ENCODE results near the gene CNTN2. TPM values are rescaled to one million over a fixed set of nuclear protein-coding genes. Genes with fewer than 3 reads are reported as not detected.

Gene CNTN2
- total RNA-seq, 1 experiment from 2014 or later: not detected

DNA sequence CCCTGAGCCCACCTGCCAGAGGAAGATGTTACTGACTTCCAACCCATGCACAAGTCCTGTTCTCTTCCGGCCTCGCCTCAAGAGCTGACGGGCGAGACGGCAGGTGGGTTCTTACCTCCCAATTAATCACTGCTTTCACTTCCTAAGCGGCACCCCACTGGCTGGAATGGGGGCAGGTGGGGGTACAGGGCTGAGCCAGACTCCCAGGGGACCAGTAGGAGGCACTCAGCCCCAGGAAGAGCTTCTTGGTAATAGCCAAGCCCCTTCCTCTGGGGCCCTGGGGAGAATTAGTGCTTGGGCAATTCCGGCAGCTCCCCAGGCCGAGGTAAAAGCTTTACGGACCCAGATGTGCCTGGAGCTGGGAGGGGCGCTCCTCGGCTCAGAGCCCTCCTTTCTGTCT lies 9.7 kb downstream of the CNTN2 start:
- H3K4me3 Mint-ChIP-seq (ENCODE audit: low read depth, unreplicated experiment): no peak overlapping the region
- H3K4me1 Mint-ChIP-seq (ENCODE audit: low read depth, unreplicated experiment): no peaks in the 10 kb centered on the region
- intact Hi-C loops (cut with micrococcal nuclease; ENCODE audit: unreplicated experiment): no loop called here
- no peak overlapping the region for H3K27ac Mint-ChIP-seq (ENCODE audit: unreplicated experiment)
- no peak for TF ChIP-seq CTCF (IDR thresholded peaks at IDR 0.05; ENCODE audit: unreplicated experiment)
- H3K36me3 Mint-ChIP-seq (ENCODE audit: insufficient read depth, unreplicated experiment): no peaks in the 10 kb centered on the region
- CTCF ChIA-PET: interaction anchor here (0.6 to 1.5 kb wide), 2 partner anchors 9 to 218 kb away, joined by 4 read pairs; no protein-coding TSS in a partner anchor
- no peaks in the 10 kb centered on the region for H3K9me3 Mint-ChIP-seq (ENCODE audit: low read depth, unreplicated experiment)
- DNase-seq: no peak
- H3K27me3 Mint-ChIP-seq (ENCODE audit: unreplicated experiment): peaks cover 100% of the 10 kb centered on the region
- no TSS peak for BruUV-seq (replicated peaks)

GRCh38 chr1:205053296-205053695 lies 10.3 kb downstream of the CNTN2 start:
- DNase-seq: no peak
- Mint-ChIP-seq H3K27me3 (ENCODE audit: unreplicated experiment) (peaks cover 100% of the 10 kb centered on the region), H3K36me3 (ENCODE audit: insufficient read depth, unreplicated experiment) (no peaks in the 10 kb centered on the region), H3K4me1 (ENCODE audit: low read depth, unreplicated experiment) (no peaks in the 10 kb centered on the region), H3K9me3 (ENCODE audit: low read depth, unreplicated experiment) (no peaks in the 10 kb centered on the region), H3K4me3 (ENCODE audit: low read depth, unreplicated experiment) (no peak overlapping the region), H3K27ac (ENCODE audit: unreplicated experiment) (no peak overlapping the region)
- intact Hi-C loops (cut with micrococcal nuclease; ENCODE audit: unreplicated experiment): no loop called here
- no TSS peak for BruUV-seq (replicated peaks)
- CTCF ChIA-PET: no interaction called here
- no peak for TF ChIP-seq CTCF (IDR thresholded peaks at IDR 0.05; ENCODE audit: unreplicated experiment)

DNA sequence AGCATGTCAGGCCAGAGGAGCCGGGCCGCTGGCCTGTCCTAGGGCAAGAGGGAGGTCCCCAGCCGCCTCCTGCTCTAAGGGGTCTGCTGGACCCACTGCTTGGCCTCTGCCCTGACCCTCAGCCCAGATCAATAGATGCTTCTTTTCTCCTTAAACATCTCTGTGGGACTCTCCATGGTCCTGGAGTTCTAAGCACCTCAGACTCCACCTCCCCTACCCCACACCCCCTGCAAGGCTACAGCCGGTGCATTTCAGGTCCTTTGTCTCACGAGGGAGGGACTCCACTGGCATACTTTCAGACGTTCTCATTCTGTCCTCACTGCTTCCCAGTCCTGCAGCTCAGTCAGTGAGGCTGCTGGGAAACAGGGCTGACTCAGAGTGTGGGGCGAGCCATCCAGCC lies 11.0 kb downstream of the CNTN2 start:
- no TSS peak for BruUV-seq (replicated peaks)
- Mint-ChIP-seq H3K36me3 (ENCODE audit: insufficient read depth, unreplicated experiment) (no peaks in the 10 kb centered on the region), H3K27me3 (ENCODE audit: unreplicated experiment) (peaks cover 100% of the 10 kb centered on the region), H3K4me3 (ENCODE audit: low read depth, unreplicated experiment) (no peak overlapping the region), H3K27ac (ENCODE audit: unreplicated experiment) (no peak overlapping the region), H3K9me3 (ENCODE audit: low read depth, unreplicated experiment) (no peaks in the 10 kb centered on the region), H3K4me1 (ENCODE audit: low read depth, unreplicated experiment) (no peaks in the 10 kb centered on the region)
- CTCF ChIA-PET: interaction anchor here (1.1 kb wide), 1 partner anchor 65 kb away, joined by 4 read pairs; no protein-coding TSS in a partner anchor
- no peak for DNase-seq
- intact Hi-C loops (cut with micrococcal nuclease; ENCODE audit: unreplicated experiment): no loop called here
- no peak for TF ChIP-seq CTCF (IDR thresholded peaks at IDR 0.05; ENCODE audit: unreplicated experiment)

- no peak for TF ChIP-seq CTCF (IDR thresholded peaks at IDR 0.05; ENCODE audit: unreplicated experiment)
- Mint-ChIP-seq H3K4me3 (ENCODE audit: low read depth, unreplicated experiment) (no peak overlapping the region), H3K27me3 (ENCODE audit: unreplicated experiment) (peaks cover 83% of the 10 kb centered on the region), H3K9me3 (ENCODE audit: low read depth, unreplicated experiment) (no peaks in the 10 kb centered on the region), H3K4me1 (ENCODE audit: low read depth, unreplicated experiment) (no peaks in the 10 kb centered on the region), H3K27ac (ENCODE audit: unreplicated experiment) (no peak overlapping the region), H3K36me3 (ENCODE audit: insufficient read depth, unreplicated experiment) (no peaks in the 10 kb centered on the region)
- intact Hi-C loops (cut with micrococcal nuclease; ENCODE audit: unreplicated experiment): no loop called here
- no peak for DNase-seq
- CTCF ChIA-PET: interaction anchor here (1.4 kb wide), 1 partner anchor 67 kb away, joined by 3 read pairs; no protein-coding TSS in a partner anchor
- no TSS peak for BruUV-seq (replicated peaks)
These were observed 13.2 kb downstream of the CNTN2 start for GRCh38 chr1:205056188-205056611.
